B cell (primary cell): ENCODE measurements around the gene CD93. TPM values are rescaled to one million over a fixed set of nuclear protein-coding genes. Genes with fewer than 3 reads are reported as not detected.

Experiments used
- ATAC-seq: fragments of 200-7000 bp; cut with Tn5 transposase; one replicate; pipeline ENCODE4 v1.10.0; 2021; ENCODE audit warnings: low read depth, mild to moderate bottlenecking, moderate number of reproducible peaks, moderate library complexity
- CTCF ChIA-PET: fragments of 350-600 bp; sonication (Branson Sonifier 250); formaldehyde crosslinking; loops from one replicate; lab custom pipeline; 2021; ENCODE audit warnings: antibody characterized with exemption, inconsistent platforms; lab: Charles Lee
- POLR2A ChIA-PET: fragments of 350-600 bp; sonication (Branson Sonifier 250); formaldehyde crosslinking; loops from one replicate; lab custom pipeline; 2021; ENCODE audit warnings: antibody characterized with exemption; lab: Charles Lee
- DNase-seq: peaks from one replicate; pipeline ENCODE4 v3.0.0; 2013
- H2AFZ ChIP-seq: 2 replicates; pipeline ENCODE4 v1.6.1; 2012; ENCODE audit warnings: mild to moderate bottlenecking, low read depth, low read length; ENCODE audit not compliant: insufficient read depth, poor library complexity, severe bottlenecking
- H3K27ac ChIP-seq, 2 donors: 1 replicate in 1 of 2; 2 replicates in 1 of 2; pipeline ENCODE4 v1.5.1; 2012 to 2013; ENCODE audit warnings: low read length in 2 of 2, mild to moderate bottlenecking in 2 of 2, moderate library complexity in 1 of 2
- H3K27me3 ChIP-seq, 4 experiments: fragments of 200-600 bp in 1 of 4; sonication (generic) in 1 of 4; replicated peaks in 1 of 4; 1 replicate in 2 of 4; 2 replicates in 2 of 4; pipeline versions ENCODE4 v1.6.1 to v1.7.0; 2013 to 2016; ENCODE audit warnings: low read length in 3 of 4, mild to moderate bottlenecking in 2 of 4, mixed read lengths in 1 of 4, moderate library complexity in 1 of 4; ENCODE audit not compliant: insufficient read depth in 4 of 4, control insufficient read depth in 3 of 4; ENCODE audit errors: control extremely low read depth in 1 of 4
- H3K36me3 ChIP-seq, 2 experiments: replicated peaks in 1 of 2; 1 replicate in 1 of 2; 2 replicates in 1 of 2; pipeline versions ENCODE4 v1.6.1 to v1.7.1; 2013; ENCODE audit warnings: low read length in 1 of 2; ENCODE audit not compliant: insufficient read depth in 2 of 2, control insufficient read depth in 1 of 2; ENCODE audit errors: control extremely low read depth in 1 of 2, extremely low read depth in 1 of 2
- H3K4me1 ChIP-seq, 2 donors: fragments of 200-600 bp in 1 of 2; sonication (generic) in 1 of 2; 1 replicate in 1 of 2; 2 replicates in 1 of 2; pipeline versions ENCODE4 v1.5.1 to v1.6.1; 2013 to 2017; ENCODE audit warnings: low read length in 2 of 2; ENCODE audit not compliant: control insufficient read depth in 2 of 2, insufficient read depth in 2 of 2
- H3K4me2 ChIP-seq: replicated peaks from 2 replicates; pipeline ENCODE3; 2012; ENCODE audit warnings: mild to moderate bottlenecking, low read depth, low read length; ENCODE audit not compliant: poor library complexity, severe bottlenecking
- H3K4me3 ChIP-seq, 5 experiments: fragments of 200-600 bp in 1 of 5; sonication (generic) in 1 of 5; 1 replicate in 3 of 5; 2 replicates in 2 of 5; pipeline versions ENCODE4 v1.5.1 to v1.7.0; 2011 to 2016; ENCODE audit warnings: low read length in 4 of 5, mild to moderate bottlenecking in 4 of 5, low read depth in 2 of 5, control low read depth in 1 of 5, moderate library complexity in 1 of 5; ENCODE audit not compliant: insufficient read depth in 1 of 5; ENCODE audit errors: control extremely low read depth in 1 of 5, extremely low read depth in 1 of 5
- H3K79me2 ChIP-seq: fragments of 200-600 bp; sonication (generic); one replicate; pipeline ENCODE4 v1.6.0; 2016; ENCODE audit warnings: low read length; ENCODE audit not compliant: control insufficient read depth, insufficient read depth
- H3K9ac ChIP-seq: fragments of 200-600 bp; sonication (generic); 2 replicates; pipeline ENCODE4 v1.6.1; 2017; ENCODE audit warnings: mild to moderate bottlenecking, low read length, moderate library complexity
- H3K9me3 ChIP-seq, 3 donors: one replicate each; pipeline versions ENCODE4 v1.6.1 to v1.7.1; 2013; ENCODE audit warnings: low read length in 2 of 3; ENCODE audit not compliant: control insufficient read depth in 2 of 3, insufficient read depth in 1 of 3; ENCODE audit errors: control extremely low read depth in 1 of 3
- H4K20me1 ChIP-seq: 2 replicates; pipeline ENCODE4 v1.6.0; 2012; ENCODE audit warnings: mild to moderate bottlenecking, low read length; ENCODE audit not compliant: insufficient read depth, control insufficient read depth, poor library complexity, severe bottlenecking
- H3K27ac Mint-ChIP-seq: one replicate; pipeline ENCODE4 v1.8.0; 2021; ENCODE audit warnings: mixed read lengths
- H3K27me3 Mint-ChIP-seq: one replicate; pipeline ENCODE4 v1.8.0; 2021; ENCODE audit warnings: mixed read lengths
- H3K4me1 Mint-ChIP-seq: one replicate; pipeline ENCODE4 v1.8.0; 2021; ENCODE audit warnings: mixed read lengths
- H3K4me3 Mint-ChIP-seq: one replicate; pipeline ENCODE4 v1.8.0; 2021; ENCODE audit warnings: mixed read lengths
- H3K9me3 Mint-ChIP-seq: one replicate; pipeline ENCODE4 v1.8.0; 2022; ENCODE audit warnings: mixed read lengths; ENCODE audit not compliant: insufficient read depth
- CTCF ChIP-seq: fragments of 200-600 bp; IDR thresholded peaks from one replicate; pipeline ENCODE4 v1.8.0; 2022; ENCODE audit warnings: antibody characterized with exemption, mild to moderate bottlenecking
- EZH2 ChIP-seq: IDR thresholded peaks from 2 replicates; pipeline ENCODE4 v1.6.1; 2012; ENCODE audit warnings: borderline replicate concordance, low read depth, mild to moderate bottlenecking, moderate library complexity, low read length; ENCODE audit not compliant: insufficient read depth, poor library complexity, severe bottlenecking
- WGBS: methylation state at CpG from one replicate; pipeline ENCODE4 v1.1.5; 2013; ENCODE audit warnings: missing lambda C conversion rate; ENCODE audit not compliant: insufficient coverage; 5-methylcytosine and 5-hydroxymethylcytosine counted together
- intact Hi-C: fragments of 100-400 bp; cut with micrococcal nuclease; formaldehyde crosslinking; loops from one replicate; pipeline ENCODE4 v1.10.0; 2022
- polyA plus RNA-seq: library from polyadenylated mRNA; depleted of rRNA; stranded (reverse); fragments of >200 nt; gene quantifications from 2 replicates; pipeline ENCODE4 v1.2.3, GENCODE V29; 2012
- total RNA-seq, 2 donors: library from RNA; stranded (reverse); fragments of 120-200 nt in 1 of 2; gene quantifications; 1 replicate in 1 of 2; 2 replicates in 1 of 2; pipeline versions ENCODE4 v1.2.3 to v1.2.4, GENCODE V29; 2013 to 2022

The CD93 gene
- total and polyA plus RNA-seq, 2 donors (not counting 1 experiment from before 2014, with no cell fraction given): 0.12 to 0.51 TPM

GRCh38 chr20:23052904-23053303, 33.2 kb downstream of the CD93 start:
- Histone ChIP-seq H3K4me2 (no peak overlapping the region), H3K27me3 (peaks cover 0 to 26% (median 5%) of the 10 kb centered on the region in 4 experiments), H3K9me3 (peaks cover 0 to 15% (median 1%) of the 10 kb centered on the region in 3 donors), H3K4me1 (peaks cover 3 to 4% of the 10 kb centered on the region in 2 donors), H3K36me3 (no peaks in the 10 kb centered on the region), H3K9ac (no peak overlapping the region), H3K4me3 (no peak overlapping the region), H4K20me1 (no peaks in the 10 kb centered on the region), H3K79me2 (no peaks in the 10 kb centered on the region), H3K27ac (no peak overlapping the region), H2AFZ (no peak overlapping the region)
- POLR2A ChIA-PET: no interaction called here
- TF ChIP-seq EZH2 (no peak), CTCF (no peak)
- ATAC-seq (no peak), DNase-seq (no peak)
- H3K27me3 Mint-ChIP-seq: peaks cover 28% of the 10 kb centered on the region
- WGBS: 92% methylated on average over 5 of the region's 5 CpGs
- H3K4me3 Mint-ChIP-seq: no peak overlapping the region
- intact Hi-C loops: no loop called here
- peaks cover 5% of the 10 kb centered on the region for H3K9me3 Mint-ChIP-seq
- H3K4me1 Mint-ChIP-seq: peaks cover 1% of the 10 kb centered on the region
- no peak overlapping the region for H3K27ac Mint-ChIP-seq
- CTCF ChIA-PET: no interaction called here

GRCh38 chr20:23050847-23051627, 35.1 kb downstream of the CD93 start:
- Mint-ChIP-seq H3K27me3 (peaks cover 31% of the 10 kb centered on the region), H3K4me1 (peaks cover 5% of the 10 kb centered on the region), H3K27ac (no peak overlapping the region), H3K9me3 (peaks cover 2% of the 10 kb centered on the region), H3K4me3 (no peak overlapping the region)
- Histone ChIP-seq H2AFZ (no peak overlapping the region), H3K27me3 (peaks cover 0 to 41% (median 13%) of the 10 kb centered on the region in 4 experiments), H3K4me2 (no peak overlapping the region), H3K4me3 (no peak overlapping the region), H3K9ac (no peak overlapping the region), H3K36me3 (no peaks in the 10 kb centered on the region), H4K20me1 (no peaks in the 10 kb centered on the region), H3K4me1 (peaks cover 3 to 4% of the 10 kb centered on the region in 2 donors), H3K79me2 (no peaks in the 10 kb centered on the region), H3K27ac (no peak overlapping the region), H3K9me3 (peaks cover 0 to 16% (median 0%) of the 10 kb centered on the region in 3 donors)
- ATAC-seq (no peak), DNase-seq (no peak)
- intact Hi-C loops: no loop called here
- POLR2A ChIA-PET: no interaction called here
- TF ChIP-seq EZH2: no peak
- TF ChIP-seq CTCF: no peak
- WGBS: 19% methylated on average over 39 of the region's 46 CpGs
- CTCF ChIA-PET: no interaction called here
